ENCODE measurements around the gene PLA2G1B.

PLA2G1B gene

DNA sequence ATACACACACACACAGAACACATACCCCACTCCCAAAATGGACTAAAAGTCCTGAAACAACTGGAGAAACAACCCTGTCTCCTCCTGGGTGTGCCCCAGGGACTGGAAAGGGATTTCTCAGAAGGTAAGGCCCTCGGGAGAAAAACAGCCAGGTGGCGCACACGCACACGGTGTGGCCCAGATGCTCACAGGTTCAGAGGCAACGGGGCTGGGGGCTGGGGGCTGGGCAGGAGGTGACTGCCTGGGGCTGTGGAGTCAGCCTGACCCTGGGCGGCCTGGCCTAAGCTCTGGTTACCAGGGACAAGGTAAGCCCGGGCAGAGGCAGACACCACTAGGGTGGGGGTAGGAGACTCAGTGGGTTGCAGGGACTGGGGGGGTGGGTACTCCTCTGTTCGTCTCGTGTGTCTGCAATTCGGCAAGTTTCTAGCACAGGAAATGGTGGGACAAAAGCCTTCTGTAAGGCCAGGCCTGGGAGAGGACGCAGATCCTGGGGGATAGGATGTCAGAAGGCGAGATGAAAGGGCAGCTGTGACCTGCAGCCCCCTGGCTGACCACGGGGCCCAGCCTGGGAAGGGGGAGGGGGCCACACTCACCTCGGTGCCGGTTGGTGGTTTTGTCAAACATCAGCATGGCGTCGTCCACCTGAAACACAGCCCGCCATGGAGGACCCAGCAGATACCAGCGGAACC is 31.0 kb upstream of the PLA2G1B start:
- DNase-seq (ENCODE audit: insufficient read length, low spot score) (no peak), FAIRE-seq (no peak)
- TF ChIP-seq, protein P1, sequence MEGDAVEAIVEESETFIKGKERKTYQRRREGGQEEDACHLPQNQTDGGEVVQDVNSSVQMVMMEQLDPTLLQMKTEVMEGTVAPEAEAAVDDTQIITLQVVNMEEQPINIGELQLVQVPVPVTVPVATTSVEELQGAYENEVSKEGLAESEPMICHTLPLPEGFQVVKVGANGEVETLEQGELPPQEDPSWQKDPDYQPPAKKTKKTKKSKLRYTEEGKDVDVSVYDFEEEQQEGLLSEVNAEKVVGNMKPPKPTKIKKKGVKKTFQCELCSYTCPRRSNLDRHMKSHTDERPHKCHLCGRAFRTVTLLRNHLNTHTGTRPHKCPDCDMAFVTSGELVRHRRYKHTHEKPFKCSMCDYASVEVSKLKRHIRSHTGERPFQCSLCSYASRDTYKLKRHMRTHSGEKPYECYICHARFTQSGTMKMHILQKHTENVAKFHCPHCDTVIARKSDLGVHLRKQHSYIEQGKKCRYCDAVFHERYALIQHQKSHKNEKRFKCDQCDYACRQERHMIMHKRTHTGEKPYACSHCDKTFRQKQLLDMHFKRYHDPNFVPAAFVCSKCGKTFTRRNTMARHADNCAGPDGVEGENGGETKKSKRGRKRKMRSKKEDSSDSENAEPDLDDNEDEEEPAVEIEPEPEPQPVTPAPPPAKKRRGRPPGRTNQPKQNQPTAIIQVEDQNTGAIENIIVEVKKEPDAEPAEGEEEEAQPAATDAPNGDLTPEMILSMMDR (IDR thresholded peaks at IDR 0.05; ENCODE audit: insufficient read depth, missing control alignments) = peak; percentile 10

DNA sequence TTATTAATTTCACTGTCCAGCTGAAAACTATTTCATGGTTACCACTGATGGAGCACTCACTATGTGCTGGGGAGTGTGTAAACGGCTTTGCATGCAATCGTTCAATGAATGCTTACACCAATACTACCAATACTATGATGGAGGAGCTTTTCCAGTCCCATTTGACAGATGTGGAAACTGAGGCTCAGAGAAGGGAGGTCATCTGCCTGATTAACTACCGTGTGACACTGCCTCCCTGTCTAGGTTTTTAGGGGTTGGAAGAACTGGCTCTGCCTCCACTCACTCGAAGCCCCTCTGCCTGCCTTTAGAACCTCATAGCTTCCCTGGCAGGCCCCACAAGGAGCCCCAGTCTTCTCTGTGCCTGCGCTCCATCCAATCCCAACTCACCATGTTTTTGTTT is 29.5 kb upstream of the PLA2G1B start:
- DNase-seq (ENCODE audit: insufficient read length, low spot score) (no peak), FAIRE-seq (no peak)
- TF ChIP-seq, protein P1 (IDR thresholded peaks at IDR 0.05; ENCODE audit: insufficient read depth, missing control alignments) = no peak

DNA sequence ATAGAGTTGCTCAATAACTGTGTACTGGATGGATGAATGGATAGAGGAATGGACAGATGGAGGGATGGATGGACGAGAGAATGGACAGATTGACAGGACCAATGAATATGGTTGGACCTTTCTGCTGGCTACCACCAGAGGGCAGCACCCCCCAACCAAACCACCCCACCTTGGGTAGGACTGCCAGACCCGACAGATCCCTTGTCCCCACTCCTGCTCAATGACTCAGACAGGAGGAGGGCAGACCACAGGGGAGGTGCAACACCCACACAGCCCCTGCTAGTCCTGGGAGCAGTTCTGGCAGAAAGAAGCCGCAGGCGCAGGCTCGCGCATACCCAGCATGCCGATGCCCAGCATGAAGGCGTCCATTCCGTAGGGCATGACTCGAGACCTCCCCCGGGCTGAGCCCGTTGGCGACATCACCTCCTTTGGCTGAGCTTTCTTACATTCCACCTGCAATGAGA is 29.0 kb upstream of the PLA2G1B start:
- DNase-seq (ENCODE audit: insufficient read length, low spot score) = peak; percentile 94
- peak; percentile 77 for FAIRE-seq

DNA sequence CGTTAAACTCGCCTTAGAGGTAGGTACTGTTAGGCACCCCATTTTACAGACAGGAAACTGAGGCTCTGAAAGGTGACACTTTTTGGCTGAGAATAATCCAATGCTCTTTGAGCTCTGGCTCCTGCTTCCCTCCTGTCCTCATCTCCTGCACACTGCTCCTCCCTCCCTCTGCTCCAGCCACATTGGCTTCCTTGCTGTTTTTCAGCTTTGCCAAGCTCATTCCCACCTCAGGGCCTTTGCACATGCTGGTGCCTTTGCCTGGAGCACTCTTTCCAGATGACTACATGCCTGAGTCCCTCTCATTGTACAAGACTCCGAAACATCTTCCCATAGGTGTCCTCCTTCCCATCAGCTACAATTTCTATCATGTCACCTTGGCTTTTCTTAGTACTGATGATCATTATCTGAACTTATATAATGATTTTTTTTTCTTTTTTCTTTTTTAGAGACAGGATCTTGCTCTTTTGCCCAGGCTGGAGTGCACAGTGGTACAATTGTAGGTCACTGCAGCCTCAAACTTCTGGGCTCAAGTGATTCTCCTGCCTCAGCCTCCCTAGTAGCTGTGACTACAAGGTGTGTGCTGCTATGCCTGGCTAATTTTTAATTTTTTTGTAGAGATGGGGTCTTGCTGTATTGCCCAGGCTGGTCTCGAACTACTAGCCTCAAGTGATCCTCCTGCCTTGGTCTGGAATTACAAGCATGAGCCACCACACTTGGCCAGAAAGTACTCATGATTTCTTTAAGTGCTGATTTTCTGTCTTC is 26.2 kb upstream of the PLA2G1B start:
- TF ChIP-seq, protein P1 (IDR thresholded peaks at IDR 0.05; ENCODE audit: insufficient read depth, missing control alignments) = no peak
- FAIRE-seq (no peak), DNase-seq (ENCODE audit: insufficient read length, low spot score) (no peak)

More for the DNA sequence above, 29.0 kb upstream of the PLA2G1B start:
- TF ChIP-seq, protein P1 (IDR thresholded peaks at IDR 0.05; ENCODE audit: insufficient read depth, missing control alignments) = peak; percentile 91

DNA sequence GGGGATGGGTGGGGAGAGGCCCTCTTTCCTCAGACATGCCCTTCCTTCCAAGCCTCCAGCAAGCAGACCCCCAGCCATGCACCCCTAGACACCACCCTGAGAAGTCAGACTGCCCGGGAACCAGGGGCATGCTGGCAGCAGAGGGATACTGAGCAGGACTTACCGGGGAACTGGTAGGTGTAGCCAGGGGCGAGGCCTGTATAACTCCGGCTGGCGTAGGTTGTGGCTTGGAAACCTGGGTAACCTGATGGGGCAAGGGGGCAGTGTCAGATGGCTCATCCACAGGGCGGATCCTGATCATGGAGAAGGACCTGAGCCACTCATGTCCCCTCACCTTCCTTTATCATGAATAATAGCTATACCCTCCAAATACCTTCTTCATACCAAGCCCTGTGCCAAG is 25.6 kb upstream of the PLA2G1B start:
- FAIRE-seq (no peak), DNase-seq (ENCODE audit: insufficient read length, low spot score) (no peak)
- TF ChIP-seq, protein P1 (IDR thresholded peaks at IDR 0.05; ENCODE audit: insufficient read depth, missing control alignments) = no peak

DNA sequence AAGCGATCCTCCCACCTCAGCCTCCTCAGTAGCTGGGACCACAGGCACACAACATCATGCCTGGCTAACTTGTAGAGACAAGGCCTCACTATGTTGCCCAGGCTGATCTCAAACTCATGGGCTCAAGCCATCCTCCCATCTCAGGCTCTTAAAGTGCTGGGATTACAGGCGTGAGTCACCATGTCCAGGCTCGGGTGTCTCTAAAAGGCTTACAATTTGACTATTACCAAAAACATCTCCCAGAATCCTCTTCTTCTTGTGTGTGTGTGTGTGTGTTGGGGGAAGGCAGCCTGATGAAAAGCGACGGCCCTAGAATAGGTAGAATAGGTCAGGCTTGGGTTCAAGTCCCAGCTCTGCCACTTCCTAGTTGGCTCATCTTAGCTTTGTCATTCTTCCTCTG is 24.5 kb upstream of the PLA2G1B start:
- no peak for DNase-seq (ENCODE audit: insufficient read length, low spot score)
- no peak for FAIRE-seq
- TF ChIP-seq, protein P1 (IDR thresholded peaks at IDR 0.05; ENCODE audit: insufficient read depth, missing control alignments) = no peak
